ENCODE measurements around the gene FGD3. TPM values are rescaled to one million over a fixed set of nuclear protein-coding genes. Genes with fewer than 3 reads are reported as not detected.

FGD3 gene
- total RNA-seq, 1 experiment from 2014 or later = 89.0 TPM

GRCh38 chr9:93020771-93021670 is 73.7 kb downstream of the FGD3 start:
- no TSS peak for BruUV-seq (replicated peaks)

GRCh38 chr9:93022066-93022465 is 74.7 kb downstream of the FGD3 start:
- H3K4me3 ChIP-seq = no peak overlapping the region
- H3K9me3 ChIP-seq (ENCODE audit: insufficient read depth, low read depth) = no peaks in the 10 kb centered on the region
- no peaks in the 10 kb centered on the region for H3K9me2 ChIP-seq (ENCODE audit: insufficient read depth)
- H4K20me1 ChIP-seq (ENCODE audit: insufficient read depth) = no peaks in the 10 kb centered on the region
- no peaks in the 10 kb centered on the region for H3F3A ChIP-seq (ENCODE audit: insufficient read depth, low read depth)
- no peaks in the 10 kb centered on the region for H3K27me3 ChIP-seq (ENCODE audit: insufficient read depth, low read depth)
- H3K79me2 ChIP-seq (ENCODE audit: low read depth) = no peaks in the 10 kb centered on the region
- intact Hi-C loops (cut with micrococcal nuclease; ENCODE audit: unreplicated experiment) = no loop called here
- DNase-seq = no peak
- ChIA-PET CTCF (no interaction called here), POLR2A (ENCODE audit: unreplicated experiment) (no interaction called here)
- H3K27ac ChIP-seq = no peak overlapping the region
- no TSS peak for BruUV-seq (replicated peaks)
- H3K4me1 ChIP-seq (replicated peaks; ENCODE audit: insufficient read depth) = no peaks in the 10 kb centered on the region
- TF ChIP-seq CTCF (conservative IDR thresholded peaks at IDR 0.05) (no peak), EZH2 (IDR thresholded peaks at IDR 0.05; ENCODE audit: low read depth) (no peak)
- H3K4me2 ChIP-seq = no peak overlapping the region
- H2AFZ ChIP-seq = no peak overlapping the region
- peaks cover 10% of the 10 kb centered on the region for H3K36me3 ChIP-seq (ENCODE audit: low read depth)

More at GRCh38 chr9:93020771-93021670, 73.7 kb downstream of the FGD3 start:
- H3K4me2 ChIP-seq = no peak overlapping the region
- H3K79me2 ChIP-seq (ENCODE audit: low read depth) = no peaks in the 10 kb centered on the region
- no peak for DNase-seq
- no peak for TF ChIP-seq CTCF (conservative IDR thresholded peaks at IDR 0.05)
- no peak for TF ChIP-seq EZH2 (IDR thresholded peaks at IDR 0.05; ENCODE audit: low read depth)
- H3K27me3 ChIP-seq (ENCODE audit: insufficient read depth, low read depth) = no peaks in the 10 kb centered on the region
- H2AFZ ChIP-seq = no peak overlapping the region
- H3F3A ChIP-seq (ENCODE audit: insufficient read depth, low read depth) = no peaks in the 10 kb centered on the region
- H3K36me3 ChIP-seq (ENCODE audit: low read depth) = peaks cover 10% of the 10 kb centered on the region
- no peaks in the 10 kb centered on the region for H3K4me1 ChIP-seq (replicated peaks; ENCODE audit: insufficient read depth)
- H3K4me3 ChIP-seq = no peak overlapping the region
- intact Hi-C loops (cut with micrococcal nuclease; ENCODE audit: unreplicated experiment) = no loop called here
- H3K9me3 ChIP-seq (ENCODE audit: insufficient read depth, low read depth) = no peaks in the 10 kb centered on the region
- no peaks in the 10 kb centered on the region for H3K9me2 ChIP-seq (ENCODE audit: insufficient read depth)
- no peaks in the 10 kb centered on the region for H4K20me1 ChIP-seq (ENCODE audit: insufficient read depth)
- ChIA-PET POLR2A (ENCODE audit: unreplicated experiment) (no interaction called here), CTCF (no interaction called here)
- no peak overlapping the region for H3K27ac ChIP-seq

GRCh38 chr9:93022721-93023520 is 75.6 kb downstream of the FGD3 start:
- intact Hi-C loops (cut with micrococcal nuclease; ENCODE audit: unreplicated experiment) = no loop called here
- Histone ChIP-seq H4K20me1 (ENCODE audit: insufficient read depth) (no peaks in the 10 kb centered on the region), H3K27ac (no peak overlapping the region), H3K27me3 (ENCODE audit: insufficient read depth, low read depth) (no peaks in the 10 kb centered on the region), H3K9me2 (ENCODE audit: insufficient read depth) (no peaks in the 10 kb centered on the region), H3K4me3 (no peak overlapping the region), H2AFZ (no peak overlapping the region), H3K79me2 (ENCODE audit: low read depth) (no peaks in the 10 kb centered on the region), H3F3A (ENCODE audit: insufficient read depth, low read depth) (no peaks in the 10 kb centered on the region), H3K4me2 (no peak overlapping the region), H3K4me1 (replicated peaks; ENCODE audit: insufficient read depth) (no peaks in the 10 kb centered on the region), H3K36me3 (ENCODE audit: low read depth) (peaks cover 10% of the 10 kb centered on the region), H3K9me3 (ENCODE audit: insufficient read depth, low read depth) (no peaks in the 10 kb centered on the region)
- ChIA-PET CTCF (no interaction called here), POLR2A (ENCODE audit: unreplicated experiment) (no interaction called here)
- no peak for TF ChIP-seq CTCF (conservative IDR thresholded peaks at IDR 0.05)
- no peak for TF ChIP-seq EZH2 (IDR thresholded peaks at IDR 0.05; ENCODE audit: low read depth)
- no peak for DNase-seq
- no TSS peak for BruUV-seq (replicated peaks)
